HL-60 (cell line): Measurements from ENCODE around the gene PIGR.
"Not testable (repeated sequence)": the region's sequence is repeated elsewhere in the genome, so short reads cannot be mapped to it uniquely, and the experiment has no call there.

ENCODE experiments used
- DNase-seq, 2 experiments: peaks; one replicate each; pipeline ENCODE4 v3.0.0-alpha.2; 2010 to 2020; ENCODE audit warnings: low read depth in 1 of 2, low spot score in 1 of 2
- H3K27ac ChIP-seq: fragments of 250-450 bp; sonication (Bioruptor Pico); replicated peaks from 2 replicates; pipeline ENCODE4 v1.5.1; 2020; ENCODE audit warnings: mild to moderate bottlenecking, moderate library complexity
- H3K27me3 ChIP-seq: fragments of 250-450 bp; sonication (Bioruptor Pico); 2 replicates; pipeline ENCODE4 v1.5.1; 2021; ENCODE audit warnings: mild to moderate bottlenecking, moderate library complexity; ENCODE audit not compliant: insufficient read depth, poor library complexity, severe bottlenecking
- H3K4me3 ChIP-seq: replicated peaks from 2 replicates; pipeline ENCODE4 v1.5.1; 2011; ENCODE audit warnings: mild to moderate bottlenecking, control low read depth, low read length; ENCODE audit not compliant: insufficient read depth
- CTCF ChIP-seq: IDR thresholded peaks from one replicate; pipeline ENCODE4 v1.5.1; 2011; ENCODE audit warnings: low read length, control low read depth, inconsistent platforms; ENCODE audit not compliant: insufficient read depth
- GABPA ChIP-seq: IDR thresholded peaks from 2 replicates; pipeline ENCODE4 v1.6.1; 2012; ENCODE audit warnings: low read depth
- POLR2AphosphoS5 ChIP-seq: IDR thresholded peaks from 2 replicates; pipeline ENCODE4 v1.6.1; 2012; ENCODE audit warnings: low read depth
- REST ChIP-seq: IDR thresholded peaks from 2 replicates; pipeline ENCODE4 v1.6.1; 2012; ENCODE audit warnings: low read depth; ENCODE audit not compliant: insufficient replicate concordance
- SPI1 ChIP-seq: IDR thresholded peaks from 2 replicates; pipeline ENCODE4 v1.6.1; 2012; ENCODE audit warnings: low read depth, mild to moderate bottlenecking, borderline replicate concordance

The PIGR gene

GRCh38 chr1:206925106-206925736 lies 21.0 kb downstream of the PIGR start:
- H3K27ac ChIP-seq: peak overlapping the region; percentile 44
- no peak for TF ChIP-seq GABPA
- no peak for TF ChIP-seq REST
- no peak for TF ChIP-seq POLR2AphosphoS5
- TF ChIP-seq CTCF: no peak
- no peak for TF ChIP-seq SPI1
- DNase-seq: peak in 1 of 2 experiments; percentile 86
- H3K27me3 ChIP-seq: no peaks in the 10 kb centered on the region
- no peak overlapping the region for H3K4me3 ChIP-seq

- Histone ChIP-seq H3K27me3 (no peaks in the 10 kb centered on the region), H3K4me3 (no peak overlapping the region), H3K27ac (peak overlapping the region; percentile 34)
- TF ChIP-seq CTCF: no peak
- TF ChIP-seq REST: no peak
- TF ChIP-seq SPI1: no peak
- no peak for TF ChIP-seq POLR2AphosphoS5
- no peak for TF ChIP-seq GABPA
- DNase-seq: no peak
These were observed 21.6 kb downstream of the PIGR start for GRCh38 chr1:206924592-206925105.

GRCh38 chr1:206923961-206924557 lies 22.2 kb downstream of the PIGR start:
- not testable (repeated sequence) for H3K27ac ChIP-seq, H3K27me3 ChIP-seq, H3K4me3 ChIP-seq, DNase-seq

GRCh38 chr1:206923009-206923960 lies 23.0 kb downstream of the PIGR start:
- peak in 1 of 2 experiments; percentile 70 for DNase-seq
- Histone ChIP-seq H3K27me3 (no peaks in the 10 kb centered on the region), H3K4me3 (no peak overlapping the region), H3K27ac (peak overlapping the region; percentile 65)
- TF ChIP-seq CTCF (no peak), POLR2AphosphoS5 (peak; percentile 79), GABPA (no peak)
